NCI-H510A (cell line): Measurements from ENCODE around the gene KLF16.
A peak's percentile ranks its signal among the peaks of the same experiment; 100 is the strongest.

Experiments used
- DNase-seq: peaks from one replicate; lab custom pipeline; 2025; lab: John Stamatoyannopoulos, UW

KLF16 gene

DNA sequence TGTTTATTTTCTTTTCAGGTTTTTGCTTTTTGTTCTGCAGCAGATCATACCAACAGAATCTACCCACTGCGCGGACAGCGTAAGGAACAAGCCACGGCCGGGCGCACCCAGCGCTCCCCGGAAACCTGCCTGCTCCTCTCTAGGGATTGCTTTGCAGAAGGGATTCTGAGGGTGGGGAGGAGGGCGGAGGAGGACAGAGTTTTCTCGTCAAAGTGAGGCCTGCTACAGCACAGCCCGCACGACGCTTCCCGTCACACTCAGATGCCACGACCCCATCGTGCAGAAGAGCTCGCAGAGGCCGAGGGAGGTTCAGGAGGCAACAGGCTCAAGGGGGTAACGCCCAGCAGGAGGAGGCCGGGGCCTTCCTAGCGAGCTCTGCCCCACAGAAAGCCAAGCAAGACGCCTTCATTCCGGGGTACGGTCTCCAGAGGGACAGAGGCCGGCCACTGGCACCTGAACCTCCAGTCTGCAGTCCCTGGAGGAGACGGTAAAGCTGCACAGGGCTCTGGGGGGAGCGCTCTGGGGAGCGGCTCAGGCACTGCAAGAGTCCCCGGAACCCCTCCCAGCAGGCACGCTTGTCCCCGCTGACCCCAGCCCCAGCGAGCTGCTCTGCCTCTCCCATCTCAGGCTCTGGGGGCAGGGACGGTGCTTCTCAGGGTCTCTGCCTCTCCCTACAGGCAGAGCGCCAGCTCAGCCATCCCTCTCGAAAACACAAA, 22.0 kb downstream of the KLF16 start:
- DNase-seq, result no peak

GRCh38 chr19:1840541-1841115, 22.8 kb downstream of the KLF16 start:
- no peak for DNase-seq

DNA sequence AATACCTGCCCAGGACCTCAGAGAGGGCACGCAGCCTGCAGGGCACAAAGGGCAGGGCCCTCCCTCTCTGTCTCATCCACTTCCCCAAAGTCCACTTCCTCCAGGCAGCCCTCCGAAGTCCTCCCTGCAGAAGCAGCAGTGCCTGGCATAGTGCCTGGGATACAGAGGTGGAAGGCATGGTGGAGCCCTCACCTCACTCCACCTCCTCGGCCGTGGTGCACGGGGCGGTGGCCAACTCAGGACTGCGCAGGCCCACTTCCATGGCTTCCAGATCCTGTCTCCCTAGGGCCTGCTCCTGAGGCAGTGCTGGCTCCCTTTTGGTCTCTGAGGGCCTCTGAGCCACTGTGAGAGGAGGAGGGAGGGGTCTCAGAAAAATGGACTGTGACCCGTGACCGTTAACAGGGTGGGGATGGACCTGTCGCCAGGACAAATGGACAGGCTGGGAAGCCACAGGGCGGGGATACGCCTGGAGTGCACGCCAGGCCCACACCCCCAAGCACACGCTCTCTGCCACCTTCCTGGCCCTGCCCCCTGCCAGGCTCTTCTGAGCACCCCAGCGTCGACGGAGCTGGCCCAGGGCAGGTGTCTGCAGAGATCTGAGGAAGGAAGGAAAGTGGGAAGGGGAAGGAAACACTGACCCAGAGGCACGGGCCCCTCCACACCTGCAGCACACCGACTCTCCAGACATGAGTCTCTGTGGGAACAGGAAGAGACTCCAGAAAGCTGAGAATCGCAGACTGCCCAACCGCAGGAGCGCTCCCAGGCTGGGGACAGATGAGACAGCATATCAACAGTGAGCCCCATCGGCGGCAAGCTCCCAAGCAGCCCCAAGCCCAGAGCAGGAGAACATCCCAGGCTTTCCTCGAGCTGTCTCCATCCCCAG, 23.5 kb downstream of the KLF16 start:
- DNase-seq, result no peak

DNA sequence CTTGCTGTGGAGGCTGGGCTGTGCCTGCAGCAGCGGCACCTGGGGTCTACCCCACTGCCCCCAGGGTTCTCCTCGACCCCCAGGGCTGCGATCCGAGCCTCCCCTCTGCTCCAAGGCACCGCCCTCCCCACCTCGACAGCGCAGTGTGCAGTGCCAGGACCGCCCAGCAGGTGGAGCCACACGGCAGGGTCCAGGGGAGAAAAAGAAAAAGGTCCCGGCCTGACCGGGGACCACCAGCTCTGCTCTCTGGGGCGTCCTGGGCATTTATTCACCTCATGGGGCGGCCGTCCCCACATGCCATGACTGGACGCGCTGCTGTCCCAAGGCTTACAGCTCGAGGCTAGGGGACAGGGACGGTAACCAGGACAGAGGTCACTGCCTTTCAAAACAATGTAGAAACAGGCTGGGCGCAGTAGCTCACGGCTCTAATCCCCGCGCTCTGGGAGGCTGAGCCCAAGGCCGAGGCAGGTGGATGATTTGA, 25.7 kb downstream of the KLF16 start:
- DNase-seq, result no peak

- no peak for DNase-seq
These were observed 26.2 kb downstream of the KLF16 start for GRCh38 chr19:1837222-1837565.

DNA sequence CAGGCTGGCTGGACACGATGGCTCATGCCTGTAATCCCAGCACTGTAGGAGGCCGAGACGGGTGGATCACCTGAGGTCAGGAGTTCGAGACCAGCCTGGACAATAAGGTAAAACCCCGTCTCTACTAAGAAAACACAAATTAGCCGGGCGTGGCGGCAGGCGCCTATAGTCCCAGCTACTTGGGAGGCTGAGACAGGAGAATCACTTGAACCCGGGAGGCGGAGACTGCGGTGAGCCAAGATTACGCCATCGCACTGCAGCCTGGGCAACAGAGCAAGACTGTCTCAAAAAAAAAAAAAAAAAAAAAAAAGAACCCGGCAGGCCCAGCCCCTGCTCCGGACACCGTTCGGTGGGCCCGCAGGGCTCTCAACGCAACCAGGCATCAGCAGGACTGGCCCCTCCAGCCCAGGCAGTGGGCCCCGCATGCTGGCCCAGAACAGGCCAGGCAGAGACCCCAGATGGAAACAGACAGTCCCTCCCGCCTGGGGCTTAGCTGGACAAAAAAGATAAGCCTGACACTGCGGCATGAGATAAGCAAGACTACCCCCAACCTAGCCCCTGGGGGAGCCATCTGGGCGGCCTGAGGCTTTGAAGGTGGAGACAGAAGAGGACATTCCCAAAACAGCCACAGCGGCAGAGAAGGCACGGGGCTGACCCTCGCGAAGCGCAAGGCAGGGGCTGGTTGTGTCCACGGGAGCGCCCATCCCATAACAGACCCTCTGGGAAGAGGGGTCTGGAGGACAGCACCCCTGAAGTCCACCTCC, 26.7 kb downstream of the KLF16 start:
- no peak for DNase-seq

DNA sequence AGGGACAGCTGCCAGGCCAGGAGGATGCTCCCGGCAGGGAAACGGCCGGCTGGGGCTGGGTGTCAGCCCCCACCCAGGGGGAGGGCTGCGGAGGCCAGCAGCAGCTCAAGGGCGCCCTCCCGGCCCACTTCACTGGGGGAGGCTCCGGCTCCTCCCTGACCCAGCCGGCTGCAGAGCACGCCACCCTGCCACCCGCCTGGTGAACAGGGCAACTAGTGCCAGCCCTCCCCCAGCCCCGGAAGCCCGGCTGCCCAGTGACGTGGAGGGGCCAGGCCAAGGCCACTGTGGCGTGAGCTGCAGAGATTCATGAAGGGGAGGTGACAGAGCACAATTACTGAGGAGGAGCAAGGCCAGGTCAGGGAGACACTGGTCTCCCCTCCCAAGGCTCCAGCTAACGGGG, 29.8 kb downstream of the KLF16 start:
- DNase-seq, result no peak

DNA sequence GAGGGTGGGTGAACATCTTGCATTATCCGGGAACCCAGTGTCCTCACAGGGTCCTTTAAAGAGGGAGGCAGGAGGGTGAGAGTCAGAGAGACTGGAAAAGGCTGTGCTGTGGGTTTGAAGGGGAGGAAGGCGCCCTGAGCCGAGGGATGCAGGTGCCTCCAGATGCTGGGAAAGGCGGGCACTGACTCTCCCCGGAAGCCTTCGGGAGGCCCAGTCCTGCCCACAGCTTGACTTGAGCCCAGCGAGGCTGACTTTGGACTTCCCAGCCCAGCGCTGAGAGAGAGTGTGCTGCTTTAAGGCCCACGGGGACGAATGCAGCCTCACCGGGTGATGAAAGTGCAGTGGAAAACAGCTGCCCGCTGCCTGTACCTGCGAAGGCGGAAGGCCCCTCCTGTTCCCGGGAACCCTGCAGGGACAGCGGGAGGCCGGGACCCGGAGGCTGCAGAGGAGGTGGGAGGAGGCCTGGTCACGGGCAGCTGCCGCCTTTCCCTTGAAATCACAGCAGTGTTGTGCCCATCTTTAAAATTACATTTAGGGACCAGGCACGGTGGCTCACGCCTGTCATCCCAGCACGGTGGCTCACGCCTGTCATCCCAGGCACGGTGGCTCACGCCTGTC, 31.2 kb downstream of the KLF16 start:
- DNase-seq, result no peak

DNA sequence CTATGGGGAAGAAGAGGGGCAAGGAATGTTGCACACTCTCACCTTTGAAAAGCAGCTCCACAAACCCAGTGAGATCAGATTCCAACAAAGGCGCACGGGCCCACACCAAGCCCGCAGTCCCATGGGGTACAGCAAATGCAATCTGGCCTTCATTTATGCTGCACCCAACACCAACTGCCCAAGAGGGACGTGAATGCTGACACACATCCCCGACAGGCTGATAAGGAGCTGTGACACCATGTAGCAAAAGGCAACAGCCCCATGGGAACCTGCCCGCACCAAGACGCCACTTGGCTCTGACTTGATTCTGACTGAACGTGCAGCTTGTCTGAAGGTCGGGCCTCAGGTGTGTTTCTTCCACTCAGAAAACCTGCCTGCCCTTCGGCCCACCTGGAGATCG, 32.4 kb downstream of the KLF16 start:
- no peak for DNase-seq

DNA sequence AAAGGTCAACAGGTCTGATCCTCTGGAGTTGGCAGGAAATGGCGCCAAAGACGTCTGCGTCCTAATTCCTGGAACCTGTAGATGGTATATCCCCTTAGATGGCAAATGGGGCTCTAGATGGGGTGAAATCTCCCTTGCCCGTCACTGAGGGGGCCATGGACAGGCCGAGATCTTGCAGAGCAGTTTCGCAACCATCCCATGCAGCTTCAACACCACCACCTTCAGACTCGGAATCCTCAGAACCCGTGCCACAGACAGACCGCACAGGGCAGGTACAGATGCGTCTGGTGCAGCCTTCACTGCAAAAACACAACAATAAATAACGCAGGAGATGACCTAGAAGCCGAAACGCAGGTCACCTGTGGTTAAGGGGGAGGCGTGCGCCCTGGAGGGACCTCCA, 32.8 kb downstream of the KLF16 start:
- DNase-seq, result no peak

DNA sequence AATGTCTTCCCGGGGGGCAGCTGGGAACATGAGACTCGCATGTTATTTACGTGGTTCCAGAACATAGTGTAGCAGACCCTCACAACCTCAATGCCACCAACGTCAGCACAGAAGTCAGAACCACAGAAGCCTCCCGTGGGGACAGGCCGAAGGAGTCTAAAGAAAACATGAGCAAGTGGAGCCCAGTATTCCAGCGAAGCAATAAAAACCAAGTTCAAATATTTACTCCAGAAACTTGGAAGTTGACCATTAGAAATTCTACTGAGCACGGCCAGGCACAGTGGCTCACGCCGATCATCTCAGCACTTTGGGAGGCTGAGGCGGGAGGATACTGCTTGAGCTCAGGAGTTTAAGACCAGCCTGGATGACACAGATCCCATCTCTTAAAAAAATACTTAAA, 33.4 kb downstream of the KLF16 start:
- DNase-seq, result no peak

- no peak for DNase-seq
These were observed 34.8 kb downstream of the KLF16 start for GRCh38 chr19:1828279-1829238.

DNA sequence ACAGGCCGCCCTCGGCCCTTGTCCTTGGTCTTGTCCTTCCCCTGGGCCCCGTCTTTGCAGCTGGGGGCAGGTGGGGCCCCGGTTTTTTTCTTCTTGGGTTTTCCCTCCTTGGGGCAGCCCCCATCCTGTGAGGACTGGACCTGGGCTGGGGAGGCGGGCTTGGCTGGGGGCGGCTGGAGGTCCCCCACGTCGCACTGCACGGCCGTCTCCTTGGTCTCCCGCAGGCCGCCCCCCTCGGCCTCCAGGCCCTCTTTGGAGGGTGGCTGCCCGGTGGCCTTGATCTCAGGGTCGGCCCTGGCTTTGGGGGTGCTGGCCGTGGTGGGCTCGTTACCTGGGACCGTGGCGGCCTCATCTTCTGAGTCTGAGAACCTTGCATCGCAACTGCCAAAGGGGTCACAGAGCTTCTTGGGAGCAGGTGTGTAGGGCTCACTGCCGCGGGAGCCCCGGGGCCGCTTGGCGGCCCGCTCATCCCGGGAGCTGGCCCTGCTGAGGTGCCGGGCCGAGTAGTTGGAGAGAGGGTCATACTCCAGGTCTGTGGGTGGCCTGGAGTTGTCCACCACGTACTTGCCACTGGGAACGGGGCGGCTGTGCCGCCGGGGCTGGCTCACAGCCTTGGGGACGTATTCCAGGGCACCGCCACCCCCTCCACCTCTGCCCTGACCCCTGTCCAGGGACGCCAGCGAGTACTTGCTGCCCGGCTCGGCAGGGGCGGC, 35.7 kb downstream of the KLF16 start:
- DNase-seq, result no peak

DNA sequence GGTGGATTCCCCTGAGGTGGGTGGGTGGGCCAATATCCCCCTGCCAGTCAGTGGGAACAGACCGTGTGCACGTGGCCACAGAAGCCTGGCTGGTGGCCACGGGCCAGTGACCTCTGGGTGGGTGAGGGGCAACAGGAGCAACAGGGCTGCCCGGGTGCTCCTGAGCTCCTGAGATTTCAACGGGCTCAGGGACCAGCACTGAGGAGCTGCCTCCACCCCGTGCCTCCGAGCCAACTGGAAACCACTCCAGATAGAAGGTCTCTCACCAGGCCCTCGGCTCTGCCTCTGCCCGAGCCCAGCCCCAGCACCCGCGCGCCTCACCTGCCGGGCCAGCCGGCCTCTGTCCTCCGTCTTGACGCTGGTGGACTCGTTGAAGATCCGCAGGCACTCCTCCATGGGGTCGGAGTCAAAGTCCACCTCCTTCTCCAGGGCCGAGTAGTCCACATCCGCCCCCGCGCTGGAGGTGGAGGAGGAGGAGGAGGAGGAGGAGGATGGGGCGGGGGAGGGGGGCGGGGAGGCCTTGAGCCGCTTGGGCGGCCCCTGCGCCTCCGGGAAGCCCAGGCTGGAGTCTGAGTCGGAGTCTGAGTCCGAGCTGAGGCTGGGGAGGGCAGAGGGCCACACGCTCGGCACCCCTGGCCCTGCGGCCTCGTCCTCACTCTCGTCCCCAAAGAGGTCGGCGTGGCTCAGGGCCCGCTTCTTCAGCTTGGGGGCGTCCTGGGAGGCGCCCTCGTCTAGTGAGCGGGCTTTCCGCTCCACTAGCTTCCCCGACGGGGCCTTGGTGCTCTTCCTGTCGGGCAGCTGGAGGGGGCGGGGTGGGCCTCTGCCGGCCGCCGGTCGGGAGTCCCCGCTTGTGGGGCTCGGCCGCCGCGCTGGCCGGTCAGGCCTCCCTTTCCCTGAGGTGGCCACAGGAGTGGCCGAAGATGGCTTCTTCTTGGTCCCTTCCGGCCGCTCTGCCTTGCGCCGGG, 36.5 kb downstream of the KLF16 start:
- no peak for DNase-seq

DNA sequence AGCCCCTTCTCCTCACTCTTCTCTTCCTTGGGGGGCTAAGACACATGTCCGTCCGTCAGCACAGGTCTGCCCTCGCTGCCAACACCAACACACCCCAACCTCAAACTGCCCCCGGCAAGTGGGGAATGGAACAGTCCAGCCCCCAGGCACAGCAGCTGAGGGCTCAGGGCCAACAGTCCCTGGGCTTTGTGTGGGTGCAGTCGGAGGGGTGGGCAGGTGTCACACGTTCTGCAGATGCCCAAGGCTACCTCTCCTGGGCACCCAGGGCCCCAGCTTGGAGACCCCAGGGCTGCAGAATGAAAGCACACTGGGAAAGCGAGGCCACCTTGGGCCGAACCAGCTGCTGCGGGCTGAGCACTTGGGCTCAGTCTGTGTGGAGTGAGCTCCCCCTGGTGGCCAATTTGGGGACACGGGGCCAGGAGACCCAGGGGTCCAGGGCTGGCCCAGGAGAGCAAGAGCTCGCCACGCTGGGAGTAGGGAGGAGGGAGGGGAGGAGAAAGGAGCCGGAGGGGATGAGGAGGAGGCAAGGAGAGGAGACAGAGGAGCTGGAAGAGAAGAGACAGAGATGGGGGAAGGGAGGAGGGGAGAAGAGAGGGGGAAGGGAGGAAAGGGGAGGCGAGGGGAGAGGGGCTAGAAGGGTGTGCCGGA, 37.3 kb downstream of the KLF16 start:
- DNase-seq, result peak; percentile 29

- no peak for DNase-seq
These were observed 39.1 kb downstream of the KLF16 start for GRCh38 chr19:1824252-1824622.

DNA sequence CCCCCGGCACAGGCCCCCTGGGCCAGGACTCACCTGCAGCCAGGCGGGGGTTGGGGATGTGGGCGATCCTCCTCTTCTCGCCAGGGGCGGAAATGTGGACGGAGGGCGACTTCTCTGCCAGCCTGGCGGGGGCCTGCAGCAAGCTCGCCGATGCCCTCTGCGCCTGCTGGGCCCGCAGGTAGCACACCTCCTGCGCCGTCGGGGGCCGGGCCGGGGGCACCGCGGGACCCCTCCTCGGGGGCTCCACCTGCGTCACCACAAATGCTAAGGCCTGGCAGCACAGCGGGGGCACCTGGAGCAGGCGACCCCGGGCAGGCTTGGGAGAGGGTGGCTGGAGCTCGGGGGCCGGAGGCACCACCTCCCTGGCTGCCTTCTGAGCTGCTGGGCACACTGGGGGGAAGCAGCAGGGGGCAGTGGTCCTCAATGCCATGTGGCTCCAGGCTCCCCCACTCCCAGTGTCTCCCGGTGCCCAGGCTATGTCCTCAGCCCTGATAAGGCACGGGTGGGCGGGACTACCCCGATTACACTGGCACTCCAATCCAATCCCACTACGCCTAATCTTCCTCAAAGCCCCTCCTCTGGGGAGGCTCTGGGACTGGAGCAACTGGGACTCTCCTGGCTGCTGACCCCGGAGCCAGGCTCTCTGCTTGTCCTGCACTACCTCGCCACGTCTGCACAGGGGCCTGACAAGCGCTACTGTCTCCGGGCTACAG, 39.7 kb downstream of the KLF16 start:
- no peak for DNase-seq

DNA sequence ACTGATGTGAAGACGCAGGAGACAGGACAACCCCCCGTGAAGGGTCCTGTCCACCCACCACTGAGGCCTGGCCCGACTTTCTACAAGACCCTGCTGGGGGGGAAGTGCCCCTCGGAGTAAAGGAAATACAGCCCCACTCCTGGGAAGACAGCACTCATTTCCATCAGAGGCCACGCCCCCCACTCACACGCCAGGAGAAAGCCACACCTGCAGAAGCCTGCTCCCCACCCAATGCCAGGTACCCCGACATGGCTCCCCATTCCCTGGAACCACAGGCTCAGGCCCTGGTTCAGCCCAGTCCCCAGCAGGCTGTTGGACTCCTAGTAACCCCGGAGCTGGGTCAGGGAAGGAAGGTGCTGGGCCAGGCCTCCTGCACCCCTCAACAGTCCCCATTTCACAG, 40.4 kb downstream of the KLF16 start:
- DNase-seq, result no peak
